Mammary epithelial cell (primary cell): ENCODE measurements around the gene PLA2G6.

Experiments
- CTCF ChIP-seq, 2 donors: IDR thresholded peaks in 1 of 2; conservative IDR thresholded peaks in 1 of 2; 2 replicates each; pipeline ENCODE4 v1.5.1; 2011 to 2012; ENCODE audit warnings: inconsistent platforms in 2 of 2, low read length in 2 of 2, mild to moderate bottlenecking in 2 of 2, control low read depth in 1 of 2, low read depth in 1 of 2; ENCODE audit not compliant: insufficient read depth in 1 of 2; ENCODE audit errors: extremely low read depth in 1 of 2
- EZH2 ChIP-seq: IDR thresholded peaks from 2 replicates; pipeline ENCODE4 v1.6.1; 2012; ENCODE audit warnings: low read length, inconsistent platforms, borderline replicate concordance

GRCh38 chr22:38110863-38111852 is 70.5 kb downstream of the PLA2G6 start:
- no peak for TF ChIP-seq CTCF (conservative IDR thresholded peaks at IDR 0.05 in 1 of 2, IDR thresholded peaks at IDR 0.05 in 1 of 2; ENCODE audit: extremely low read depth in 1 of 2, insufficient read depth in 1 of 2, low read depth in 1 of 2, low read length in 2 of 2)
- no peak for TF ChIP-seq EZH2
